Measurements from ENCODE around the gene PCSK9.

The PCSK9 gene

DNA sequence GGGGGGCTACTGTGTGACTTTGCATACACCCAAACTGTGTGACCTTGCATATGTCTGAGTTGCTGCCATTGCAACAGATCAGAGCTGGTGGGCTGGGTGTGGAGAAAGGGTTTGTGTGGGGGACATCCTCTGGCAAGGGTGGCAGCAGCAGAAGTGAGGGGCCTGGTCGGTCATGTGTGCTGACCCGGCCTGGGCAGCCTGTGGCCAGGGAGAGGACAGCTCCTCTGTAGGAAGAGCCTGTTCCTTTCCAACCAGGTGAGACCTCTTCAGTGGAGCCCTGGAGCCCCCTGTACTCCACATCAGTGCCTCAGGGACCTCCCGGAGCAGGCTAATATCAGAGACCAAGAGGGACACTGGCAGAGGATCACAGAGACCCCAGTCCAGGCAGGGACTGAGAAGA, 8.3 kb downstream of the PCSK9 start:
- TF ChIP-seq, protein P1, sequence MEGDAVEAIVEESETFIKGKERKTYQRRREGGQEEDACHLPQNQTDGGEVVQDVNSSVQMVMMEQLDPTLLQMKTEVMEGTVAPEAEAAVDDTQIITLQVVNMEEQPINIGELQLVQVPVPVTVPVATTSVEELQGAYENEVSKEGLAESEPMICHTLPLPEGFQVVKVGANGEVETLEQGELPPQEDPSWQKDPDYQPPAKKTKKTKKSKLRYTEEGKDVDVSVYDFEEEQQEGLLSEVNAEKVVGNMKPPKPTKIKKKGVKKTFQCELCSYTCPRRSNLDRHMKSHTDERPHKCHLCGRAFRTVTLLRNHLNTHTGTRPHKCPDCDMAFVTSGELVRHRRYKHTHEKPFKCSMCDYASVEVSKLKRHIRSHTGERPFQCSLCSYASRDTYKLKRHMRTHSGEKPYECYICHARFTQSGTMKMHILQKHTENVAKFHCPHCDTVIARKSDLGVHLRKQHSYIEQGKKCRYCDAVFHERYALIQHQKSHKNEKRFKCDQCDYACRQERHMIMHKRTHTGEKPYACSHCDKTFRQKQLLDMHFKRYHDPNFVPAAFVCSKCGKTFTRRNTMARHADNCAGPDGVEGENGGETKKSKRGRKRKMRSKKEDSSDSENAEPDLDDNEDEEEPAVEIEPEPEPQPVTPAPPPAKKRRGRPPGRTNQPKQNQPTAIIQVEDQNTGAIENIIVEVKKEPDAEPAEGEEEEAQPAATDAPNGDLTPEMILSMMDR (IDR thresholded peaks at IDR 0.05; ENCODE audit: extremely low read depth, missing control alignments) = no peak
- no peak for DNase-seq (ENCODE audit: low spot score)

DNA sequence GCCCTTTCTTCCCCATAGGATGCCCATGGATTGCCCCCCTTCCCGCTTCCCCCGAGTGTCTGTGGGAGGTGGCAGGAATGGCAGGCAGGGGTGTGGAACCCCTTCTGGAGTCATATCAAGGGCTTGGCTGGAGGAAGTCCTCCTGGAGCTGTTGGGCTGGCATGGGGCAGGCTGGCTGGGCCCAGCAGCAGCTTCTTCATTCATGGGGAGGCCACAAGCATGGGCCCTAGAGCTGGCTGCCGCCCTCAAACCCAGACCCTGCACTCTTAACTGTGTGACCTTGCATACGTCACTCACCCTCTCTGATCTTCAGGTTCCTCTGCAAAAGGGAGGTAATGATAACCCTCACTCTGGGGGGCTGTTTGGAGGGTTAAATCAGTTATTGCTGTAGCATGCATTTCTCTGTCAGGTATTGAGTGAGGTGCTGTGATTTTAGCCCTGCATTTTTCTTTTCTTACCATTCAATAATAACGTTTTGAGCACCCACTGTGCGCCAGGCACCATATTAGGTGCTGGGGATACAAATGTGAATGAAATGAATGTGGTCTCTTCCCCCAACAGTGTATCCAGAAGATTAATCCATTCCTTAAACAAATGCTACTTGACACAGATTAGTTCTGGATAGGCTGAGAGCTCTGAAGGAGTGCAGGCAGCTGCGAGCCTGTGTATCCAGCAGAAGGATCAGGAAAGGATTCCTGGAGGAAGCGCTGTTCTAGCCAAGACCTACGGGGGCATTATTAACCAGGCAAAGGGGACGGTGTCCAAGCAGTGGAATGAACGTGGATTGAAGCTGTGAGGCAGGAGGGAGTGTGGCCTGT, 9.3 kb downstream of the PCSK9 start:
- TF ChIP-seq, protein P1 (IDR thresholded peaks at IDR 0.05; ENCODE audit: extremely low read depth, missing control alignments) = no peak
- DNase-seq (ENCODE audit: low spot score) = no peak

DNA sequence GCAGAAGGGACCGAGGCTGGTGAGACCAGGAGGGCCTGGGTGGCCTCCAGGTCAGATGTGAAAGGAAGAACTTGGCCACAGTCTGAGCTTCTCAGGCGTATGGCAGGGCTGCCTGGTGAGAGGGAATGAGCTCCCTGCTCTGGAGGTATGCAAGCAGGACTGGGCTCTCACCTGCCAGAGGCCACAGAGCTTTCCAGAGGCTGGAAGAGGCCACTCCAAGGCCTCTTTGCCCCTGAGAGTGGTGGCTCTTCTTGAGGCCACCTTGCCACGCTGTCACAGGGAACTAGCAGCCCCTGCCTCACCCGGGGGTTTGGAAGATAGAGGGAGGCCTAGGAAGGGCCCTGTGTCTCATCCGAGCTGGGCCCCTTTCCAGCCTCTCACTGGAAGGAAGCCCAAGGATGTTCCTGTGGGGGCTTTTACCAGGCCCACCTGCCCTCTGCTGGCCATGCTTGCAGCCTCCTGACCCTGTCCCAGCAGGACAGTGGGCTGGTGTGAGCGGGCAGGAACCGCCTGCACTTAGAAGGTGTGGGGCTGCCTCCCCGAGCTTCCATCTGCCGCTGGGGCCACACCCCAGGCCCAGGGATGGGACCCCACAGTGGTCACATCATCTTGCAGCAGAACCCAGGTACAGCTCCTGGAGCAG, 10.0 kb downstream of the PCSK9 start:
- TF ChIP-seq, protein P1 (IDR thresholded peaks at IDR 0.05; ENCODE audit: extremely low read depth, missing control alignments) = no peak
- DNase-seq (ENCODE audit: low spot score) = no peak

DNA sequence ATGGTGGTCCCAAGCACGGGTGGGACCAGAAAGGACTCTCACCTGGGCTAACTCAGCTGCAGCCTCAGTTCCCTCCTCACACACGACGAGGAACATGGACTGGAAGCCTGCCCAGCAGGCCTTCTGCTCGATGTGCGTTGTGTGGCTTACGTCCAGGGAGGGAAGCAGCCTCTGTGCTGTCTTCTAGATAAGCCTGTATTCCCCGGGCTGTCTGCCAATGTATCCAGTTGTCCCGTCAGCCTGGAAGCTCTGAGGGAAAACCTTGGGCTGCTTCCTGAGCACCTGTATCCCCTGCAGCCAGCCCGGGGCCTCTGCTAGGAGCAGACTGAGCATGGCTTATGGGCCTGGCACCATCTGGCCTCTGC, 10.5 kb downstream of the PCSK9 start:
- TF ChIP-seq, protein P1 (IDR thresholded peaks at IDR 0.05; ENCODE audit: extremely low read depth, missing control alignments) = no peak
- DNase-seq (ENCODE audit: low spot score) = no peak

DNA sequence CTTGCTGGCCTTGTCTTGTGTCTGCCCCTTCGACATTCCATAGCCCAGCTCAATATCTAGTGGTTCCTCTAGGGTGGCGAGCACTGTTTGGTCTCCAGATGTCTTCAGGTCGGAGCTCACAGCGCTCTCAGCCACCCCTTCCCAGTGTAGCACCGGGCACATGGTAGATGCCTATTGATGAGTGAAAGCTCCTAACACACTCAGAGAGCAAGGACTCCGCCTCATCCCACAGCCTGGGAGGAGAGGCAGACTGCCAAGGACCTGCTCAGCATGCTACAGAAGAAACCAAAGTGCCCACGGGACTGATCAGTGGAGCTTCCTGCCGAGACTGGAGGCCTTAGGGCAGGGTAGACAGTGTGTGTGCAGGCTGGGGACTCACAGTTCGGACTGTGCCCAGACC, 10.9 kb downstream of the PCSK9 start:
- TF ChIP-seq, protein P1 (IDR thresholded peaks at IDR 0.05; ENCODE audit: extremely low read depth, missing control alignments) = no peak
- DNase-seq (ENCODE audit: low spot score) = no peak

DNA sequence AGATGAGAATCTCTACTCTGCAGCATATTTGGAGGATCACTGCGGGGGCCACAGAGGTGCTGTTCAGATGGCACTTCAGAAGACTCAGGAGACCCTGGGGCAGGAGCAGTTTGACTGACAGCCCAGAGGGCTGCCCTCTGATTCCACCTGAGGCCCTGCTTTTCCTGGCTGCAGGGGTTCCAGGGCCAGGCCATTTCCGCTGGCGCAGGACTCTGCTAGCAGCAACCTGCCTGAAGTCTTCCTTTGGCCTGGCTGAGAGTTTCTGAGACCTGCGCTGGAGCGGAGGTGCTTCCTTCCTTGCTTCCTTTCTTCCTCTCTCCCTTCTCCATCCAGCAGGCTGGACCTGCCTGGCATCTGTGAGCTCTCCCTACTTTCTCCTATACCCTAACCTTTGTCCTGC, 11.8 kb downstream of the PCSK9 start:
- TF ChIP-seq, protein P1 (IDR thresholded peaks at IDR 0.05; ENCODE audit: extremely low read depth, missing control alignments) = no peak
- DNase-seq (ENCODE audit: low spot score) = no peak

DNA sequence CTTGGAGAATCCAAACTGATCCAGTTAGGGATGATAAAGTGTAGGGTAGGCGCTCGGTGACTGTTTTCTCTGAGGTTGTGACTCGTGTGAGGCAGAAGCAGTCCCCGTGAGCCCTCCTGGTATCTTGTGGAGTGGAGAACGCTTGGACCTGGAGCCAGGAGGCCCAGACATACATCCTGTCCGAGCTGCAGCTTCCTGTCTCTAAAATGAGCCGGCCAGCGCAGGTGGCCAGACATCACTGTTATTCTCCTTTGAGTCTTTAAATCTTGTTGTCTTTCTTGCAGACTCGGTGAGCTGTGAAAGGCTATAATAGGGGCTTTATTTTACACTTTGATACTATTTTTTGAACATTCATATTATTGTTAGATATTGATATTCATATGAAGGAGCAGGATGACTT, 12.3 kb downstream of the PCSK9 start:
- no peak for DNase-seq (ENCODE audit: low spot score)
- TF ChIP-seq, protein P1 (IDR thresholded peaks at IDR 0.05; ENCODE audit: extremely low read depth, missing control alignments) = no peak
